C4-2B (cell line): ENCODE measurements around the gene FANCD2.
"Not testable (repeated sequence)": the region's sequence is repeated elsewhere in the genome, so short reads cannot be mapped to it uniquely, and the experiment has no call there.

Source experiments
- H3K27ac ChIP-seq: fragments of 450-650 bp; 2 replicates; pipeline ENCODE4 v1.5.1; 2017
- ZFX ChIP-seq: fragments of 450-650 bp; IDR thresholded peaks from 2 replicates; pipeline ENCODE4 v1.6.1; 2017
- TF ChIP-seq, protein P1 (sequence below): fragments of 450-650 bp; conservative IDR thresholded peaks from 2 replicates; pipeline ENCODE4 v1.5.1; 2017; ENCODE audit warnings: mild to moderate bottlenecking

The FANCD2 gene

GRCh38 chr3:10000686-10001085 lies 25.6 kb upstream of the FANCD2 start:
- H3K27ac ChIP-seq = no peak overlapping the region
- TF ChIP-seq, protein P1, sequence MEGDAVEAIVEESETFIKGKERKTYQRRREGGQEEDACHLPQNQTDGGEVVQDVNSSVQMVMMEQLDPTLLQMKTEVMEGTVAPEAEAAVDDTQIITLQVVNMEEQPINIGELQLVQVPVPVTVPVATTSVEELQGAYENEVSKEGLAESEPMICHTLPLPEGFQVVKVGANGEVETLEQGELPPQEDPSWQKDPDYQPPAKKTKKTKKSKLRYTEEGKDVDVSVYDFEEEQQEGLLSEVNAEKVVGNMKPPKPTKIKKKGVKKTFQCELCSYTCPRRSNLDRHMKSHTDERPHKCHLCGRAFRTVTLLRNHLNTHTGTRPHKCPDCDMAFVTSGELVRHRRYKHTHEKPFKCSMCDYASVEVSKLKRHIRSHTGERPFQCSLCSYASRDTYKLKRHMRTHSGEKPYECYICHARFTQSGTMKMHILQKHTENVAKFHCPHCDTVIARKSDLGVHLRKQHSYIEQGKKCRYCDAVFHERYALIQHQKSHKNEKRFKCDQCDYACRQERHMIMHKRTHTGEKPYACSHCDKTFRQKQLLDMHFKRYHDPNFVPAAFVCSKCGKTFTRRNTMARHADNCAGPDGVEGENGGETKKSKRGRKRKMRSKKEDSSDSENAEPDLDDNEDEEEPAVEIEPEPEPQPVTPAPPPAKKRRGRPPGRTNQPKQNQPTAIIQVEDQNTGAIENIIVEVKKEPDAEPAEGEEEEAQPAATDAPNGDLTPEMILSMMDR = no peak
- TF ChIP-seq ZFX = no peak

GRCh38 chr3:10002951-10003350 lies 23.3 kb upstream of the FANCD2 start:
- no peak overlapping the region for H3K27ac ChIP-seq
- TF ChIP-seq ZFX = no peak

GRCh38 chr3:10004506-10004905 lies 21.7 kb upstream of the FANCD2 start:
- H3K27ac ChIP-seq = no peak overlapping the region
- TF ChIP-seq, protein P1 = no peak
- no peak for TF ChIP-seq ZFX

DNA sequence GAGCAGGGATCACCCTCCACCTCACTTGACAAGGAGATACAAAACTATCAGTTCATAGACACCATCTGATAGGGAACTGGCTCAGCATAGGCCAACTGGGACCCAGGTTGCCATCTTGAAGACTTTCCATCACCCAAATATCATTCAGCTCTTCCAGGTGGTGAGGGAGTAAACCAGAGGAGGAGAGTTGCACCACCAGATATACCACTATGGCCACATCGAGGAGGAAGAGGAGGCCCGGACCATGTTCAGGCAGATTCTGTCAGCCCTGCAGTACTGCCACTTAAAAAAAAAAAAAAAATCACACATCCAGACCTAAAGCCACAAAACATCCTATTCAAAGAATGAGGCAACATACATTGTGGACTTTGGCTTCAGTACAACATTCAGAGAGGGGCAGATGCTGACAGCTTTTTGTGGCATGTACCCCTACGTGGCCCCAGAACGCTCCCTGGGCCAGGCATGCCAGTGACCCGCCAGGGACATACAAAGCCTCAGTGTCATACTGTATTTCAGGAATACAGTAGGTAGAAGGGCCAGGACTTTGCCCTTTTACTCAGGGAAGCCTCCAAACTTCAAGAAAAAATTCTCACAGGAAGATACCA lies 21.2 kb upstream of the FANCD2 start:
- no peak for TF ChIP-seq ZFX
- TF ChIP-seq, protein P1 = no peak

GRCh38 chr3:10006048-10006761 lies 20.0 kb upstream of the FANCD2 start:
- TF ChIP-seq ZFX = no peak
- TF ChIP-seq, protein P1 = no peak
- no peak overlapping the region for H3K27ac ChIP-seq

More for the DNA sequence above, 21.2 kb upstream of the FANCD2 start:
- no peak overlapping the region for H3K27ac ChIP-seq

GRCh38 chr3:10006762-10007090 lies 19.5 kb upstream of the FANCD2 start:
- no peak overlapping the region for H3K27ac ChIP-seq
- TF ChIP-seq, protein P1 = no peak
- no peak for TF ChIP-seq ZFX

GRCh38 chr3:10007126-10007782 lies 19.0 kb upstream of the FANCD2 start:
- TF ChIP-seq, protein P1 = no peak
- no peak for TF ChIP-seq ZFX
- H3K27ac ChIP-seq = no peak overlapping the region

DNA sequence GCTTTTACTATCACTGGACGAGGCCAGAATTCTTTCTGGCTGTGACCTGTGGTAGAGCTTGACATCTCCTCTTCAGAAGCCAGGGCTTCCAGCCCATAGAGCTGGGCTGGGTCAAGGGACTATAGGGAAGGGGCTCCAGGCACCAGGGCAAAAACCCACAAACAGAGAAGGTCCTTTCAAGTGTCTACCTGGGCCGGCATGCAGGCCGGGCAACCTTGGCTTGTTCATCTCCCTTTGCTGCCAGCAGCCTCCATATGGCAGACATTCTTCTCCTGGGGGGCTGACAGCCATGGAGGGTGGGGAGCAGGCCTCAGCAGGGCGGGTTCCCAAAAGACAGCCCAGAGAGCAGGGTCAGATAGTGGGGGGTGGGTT lies 18.0 kb upstream of the FANCD2 start:
- not testable (repeated sequence) for H3K27ac ChIP-seq
